Spinal cord (tissue), 10 donors: ENCODE results near the gene PIK3C2G. TPM values are rescaled to one million over a fixed set of nuclear protein-coding genes. Genes with fewer than 3 reads are reported as not detected.

ENCODE experiments used
- DNase-seq, 6 donors: peaks; one replicate each; pipeline versions ENCODE4 v3.0.0 to v3.0.0-alpha.2; 2013 to 2015; ENCODE audit warnings: low spot score in 6 of 6, low read depth in 4 of 6
- H3K27ac ChIP-seq: one replicate; pipeline ENCODE4 v1.5.1; 2013; ENCODE audit warnings: low read depth, low read length, control low read depth
- H3K27me3 ChIP-seq: one replicate; pipeline ENCODE4 v1.6.1; 2013; ENCODE audit warnings: low read length; ENCODE audit not compliant: control insufficient read depth, insufficient read depth
- H3K36me3 ChIP-seq: one replicate; pipeline ENCODE4 v1.6.1; 2013; ENCODE audit warnings: low read length; ENCODE audit not compliant: control insufficient read depth, insufficient read depth
- H3K4me1 ChIP-seq: one replicate; pipeline ENCODE4 v1.6.1; 2013; ENCODE audit warnings: low read length; ENCODE audit not compliant: control insufficient read depth, insufficient read depth
- H3K4me3 ChIP-seq: one replicate; pipeline ENCODE4 v1.5.1; 2013; ENCODE audit warnings: low read depth, low read length, control low read depth
- H3K9me3 ChIP-seq: one replicate; pipeline ENCODE4 v1.6.1; 2013; ENCODE audit warnings: low read length; ENCODE audit not compliant: control insufficient read depth, insufficient read depth
- WGBS: methylation state at CpG from one replicate; pipeline ENCODE4 v1.1.5; 2013; ENCODE audit warnings: missing lambda C conversion rate; ENCODE audit not compliant: insufficient coverage; 5-methylcytosine and 5-hydroxymethylcytosine counted together
- polyA plus RNA-seq, 2 donors: library from polyadenylated mRNA; unstranded; fragments of 120-200 nt; gene quantifications; one replicate each; pipeline ENCODE4 v1.2.1, GENCODE V29; 2013; ENCODE audit not compliant: insufficient read length in 2 of 2
- total RNA-seq, 2 donors: library from RNA; depleted of rRNA in 1 of 2; stranded (reverse); fragments of 120-200 nt in 1 of 2; fragments of >200 nt in 1 of 2; gene quantifications; one replicate each; pipeline versions ENCODE4 v1.2.3 to v1.2.4, GENCODE V29; 2013 to 2014
- donor health status: healthy.

Gene PIK3C2G
- total and polyA plus RNA-seq, 4 donors = 0.14 to 0.40 (median 0.19) TPM

GRCh38 chr12:18296909-18297280 is 35.6 kb downstream of the PIK3C2G start:
- Histone ChIP-seq H3K9me3 (no peaks in the 10 kb centered on the region), H3K4me1 (no peaks in the 10 kb centered on the region), H3K36me3 (no peaks in the 10 kb centered on the region), H3K4me3 (no peak overlapping the region), H3K27me3 (no peaks in the 10 kb centered on the region), H3K27ac (no peak overlapping the region)
- no peak for DNase-seq
- 100% methylated on average over 1 of the region's 3 CpGs for WGBS

GRCh38 chr12:18297902-18298301 is 36.6 kb downstream of the PIK3C2G start:
- no CpG with 5 or more reads among the region's 1 CpG for whole genome bisulfite sequencing
- Histone ChIP-seq H3K9me3 (no peaks in the 10 kb centered on the region), H3K4me1 (no peaks in the 10 kb centered on the region), H3K27me3 (no peaks in the 10 kb centered on the region), H3K27ac (no peak overlapping the region), H3K36me3 (no peaks in the 10 kb centered on the region), H3K4me3 (no peak overlapping the region)
- no peak for DNase-seq

DNA sequence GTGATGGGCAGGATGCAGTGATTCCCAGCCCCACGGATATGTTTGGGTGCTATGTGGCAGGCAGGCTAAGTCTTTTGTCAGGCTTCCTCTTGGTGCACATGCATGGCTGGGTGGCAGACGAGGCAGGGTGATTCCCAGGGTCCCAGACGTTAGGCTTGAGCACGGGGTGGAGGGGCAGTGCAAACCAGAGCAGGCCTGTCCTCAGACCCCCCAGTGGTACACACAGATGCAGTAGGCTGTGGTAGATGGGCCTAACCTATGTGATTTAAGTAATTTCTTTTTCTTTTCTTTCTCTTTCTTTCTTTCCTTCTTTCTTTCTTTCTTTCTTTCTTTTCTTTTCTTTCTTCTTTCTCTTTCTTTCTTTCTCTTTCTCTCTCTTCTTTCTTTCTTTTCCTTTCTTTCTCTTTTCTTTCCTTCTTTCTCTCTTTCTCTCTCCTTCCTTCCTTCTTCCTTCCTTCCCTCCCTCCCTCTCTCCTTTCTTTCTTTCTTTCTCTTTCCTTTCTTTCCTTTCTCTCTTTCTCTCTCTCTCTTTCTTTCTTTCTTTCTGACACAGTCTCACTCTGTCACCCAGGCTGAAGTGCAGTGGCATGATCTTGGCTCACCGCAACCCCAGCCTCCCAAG is 41.6 kb downstream of the PIK3C2G start:
- no peak overlapping the region for H3K4me3 ChIP-seq
- no peak for DNase-seq
- H3K27me3 ChIP-seq = no peaks in the 10 kb centered on the region
- H3K36me3 ChIP-seq = no peaks in the 10 kb centered on the region
- no peaks in the 10 kb centered on the region for H3K9me3 ChIP-seq
- WGBS = 91% methylated on average over 3 of the region's 5 CpGs
- no peak overlapping the region for H3K27ac ChIP-seq
- no peaks in the 10 kb centered on the region for H3K4me1 ChIP-seq

DNA sequence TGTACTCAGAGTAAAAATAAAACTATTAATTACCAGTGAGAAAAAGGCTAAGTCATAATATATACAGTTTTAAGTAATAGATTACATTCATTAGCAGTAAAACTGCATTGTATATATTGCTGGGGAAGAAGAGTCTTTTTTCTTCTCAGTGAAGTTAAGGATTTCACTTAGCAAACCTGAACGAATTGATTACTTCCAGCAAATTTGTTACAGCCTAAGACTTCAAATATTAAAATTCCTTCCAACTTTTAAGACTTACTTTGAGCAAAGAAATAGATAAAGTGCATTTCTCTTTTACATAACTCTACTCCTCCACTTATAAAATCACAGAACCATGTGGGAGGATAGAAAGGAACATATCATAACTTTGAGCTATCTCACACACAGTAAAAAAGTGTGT is 43.3 kb downstream of the PIK3C2G start:
- no peaks in the 10 kb centered on the region for H3K27me3 ChIP-seq
- H3K9me3 ChIP-seq = no peaks in the 10 kb centered on the region
- H3K27ac ChIP-seq = no peak overlapping the region
- H3K4me1 ChIP-seq = no peaks in the 10 kb centered on the region
- H3K36me3 ChIP-seq = no peaks in the 10 kb centered on the region
- DNase-seq = no peak
- no peak overlapping the region for H3K4me3 ChIP-seq
- no CpG with 5 or more reads among the region's 1 CpG for WGBS

DNA sequence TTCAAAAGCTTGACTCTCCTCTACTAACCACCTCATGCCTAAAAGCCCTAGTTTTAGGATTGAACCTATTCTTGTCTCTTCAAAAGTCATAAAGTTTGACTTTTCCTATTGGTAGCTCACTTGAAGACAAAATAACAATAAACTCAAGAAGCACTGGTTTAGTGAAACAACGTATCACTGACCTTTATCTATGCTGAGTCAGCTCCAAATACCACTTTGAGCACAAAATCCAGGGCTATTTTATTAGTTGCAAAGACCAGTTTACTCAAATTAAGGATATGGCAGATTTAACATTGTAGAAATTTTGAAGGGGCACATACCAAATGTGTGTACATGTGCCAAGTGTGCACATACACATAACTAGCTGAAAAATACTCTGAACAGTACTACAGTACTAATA is 45.0 kb downstream of the PIK3C2G start:
- no peaks in the 10 kb centered on the region for H3K27me3 ChIP-seq
- H3K9me3 ChIP-seq = no peaks in the 10 kb centered on the region
- H3K4me3 ChIP-seq = no peak overlapping the region
- H3K36me3 ChIP-seq = no peaks in the 10 kb centered on the region
- no CpG with 5 or more reads among the region's 1 CpG for WGBS
- H3K4me1 ChIP-seq = no peaks in the 10 kb centered on the region
- no peak for DNase-seq
- H3K27ac ChIP-seq = no peak overlapping the region

DNA sequence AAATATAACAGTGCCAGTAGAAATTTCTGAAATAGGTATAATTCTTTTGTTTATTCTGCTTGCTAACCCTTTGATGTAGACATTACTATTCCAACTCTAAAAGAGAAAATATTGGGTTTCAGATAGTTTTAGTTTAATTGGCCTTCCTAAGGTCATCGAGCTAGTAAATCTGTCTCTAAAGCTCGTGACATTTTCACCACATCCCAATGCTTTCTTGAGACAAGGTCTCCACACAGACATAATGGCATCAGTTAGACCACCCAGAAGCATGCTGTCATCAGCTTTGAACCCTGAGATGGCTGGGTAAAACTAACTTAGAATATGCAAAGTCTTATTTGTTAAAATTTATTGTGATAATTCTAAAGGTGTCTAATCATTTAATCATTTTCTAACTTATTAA is 52.0 kb downstream of the PIK3C2G start:
- DNase-seq = no peak
- Histone ChIP-seq H3K36me3 (no peaks in the 10 kb centered on the region), H3K27me3 (no peaks in the 10 kb centered on the region), H3K4me1 (no peaks in the 10 kb centered on the region), H3K27ac (no peak overlapping the region), H3K4me3 (no peak overlapping the region), H3K9me3 (no peaks in the 10 kb centered on the region)
- 60% methylated on average over 1 of the region's 2 CpGs for WGBS

- Histone ChIP-seq H3K4me1 (no peaks in the 10 kb centered on the region), H3K27me3 (no peaks in the 10 kb centered on the region), H3K9me3 (no peaks in the 10 kb centered on the region), H3K27ac (no peak overlapping the region), H3K36me3 (no peaks in the 10 kb centered on the region), H3K4me3 (no peak overlapping the region)
- DNase-seq = peak in 2 of 6 donors; percentile 35 to 49
- 100% methylated on average over 1 of the region's 6 CpGs for WGBS
Measured at GRCh38 chr12:18320036-18320617, 58.8 kb downstream of the PIK3C2G start.

DNA sequence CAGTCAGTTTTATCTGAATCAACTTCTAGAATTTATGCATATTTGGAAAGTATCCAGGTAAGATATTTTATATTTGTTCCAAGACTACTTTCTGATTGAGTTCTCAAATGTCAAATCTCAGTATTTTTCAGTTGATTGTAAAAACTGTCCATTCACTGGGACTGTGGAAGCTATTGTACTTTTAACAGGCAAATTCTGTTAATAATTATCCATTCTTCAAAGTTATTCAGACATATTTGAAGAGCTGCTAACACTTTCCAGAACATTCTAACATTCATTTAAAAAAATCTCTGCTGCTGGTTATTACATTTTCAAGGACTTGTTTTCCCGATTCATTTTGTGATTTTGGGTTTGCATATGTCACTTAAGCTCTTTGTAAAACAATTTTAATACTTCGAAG is 59.7 kb downstream of the PIK3C2G start:
- H3K9me3 ChIP-seq = no peaks in the 10 kb centered on the region
- no peak for DNase-seq
- H3K36me3 ChIP-seq = no peaks in the 10 kb centered on the region
- H3K4me3 ChIP-seq = no peak overlapping the region
- H3K4me1 ChIP-seq = no peaks in the 10 kb centered on the region
- no peak overlapping the region for H3K27ac ChIP-seq
- no CpG with 5 or more reads among the region's 2 CpGs for WGBS
- H3K27me3 ChIP-seq = no peaks in the 10 kb centered on the region

GRCh38 chr12:18323159-18323558 is 61.8 kb downstream of the PIK3C2G start:
- Histone ChIP-seq H3K9me3 (no peaks in the 10 kb centered on the region), H3K27ac (no peak overlapping the region), H3K36me3 (no peaks in the 10 kb centered on the region), H3K4me3 (no peak overlapping the region), H3K27me3 (no peaks in the 10 kb centered on the region), H3K4me1 (no peaks in the 10 kb centered on the region)
- no peak for DNase-seq

GRCh38 chr12:18327036-18327435 is 65.7 kb downstream of the PIK3C2G start:
- Histone ChIP-seq H3K9me3 (no peaks in the 10 kb centered on the region), H3K36me3 (no peaks in the 10 kb centered on the region)
- DNase-seq = no peak

More at GRCh38 chr12:18327036-18327435, 65.7 kb downstream of the PIK3C2G start:
- Histone ChIP-seq H3K27me3 (no peaks in the 10 kb centered on the region), H3K27ac (no peak overlapping the region), H3K4me1 (no peaks in the 10 kb centered on the region), H3K4me3 (no peak overlapping the region)
- WGBS = no CpG with 5 or more reads among the region's 2 CpGs
